ENCODE data around the gene PPP1R9A.

The PPP1R9A gene

DNA sequence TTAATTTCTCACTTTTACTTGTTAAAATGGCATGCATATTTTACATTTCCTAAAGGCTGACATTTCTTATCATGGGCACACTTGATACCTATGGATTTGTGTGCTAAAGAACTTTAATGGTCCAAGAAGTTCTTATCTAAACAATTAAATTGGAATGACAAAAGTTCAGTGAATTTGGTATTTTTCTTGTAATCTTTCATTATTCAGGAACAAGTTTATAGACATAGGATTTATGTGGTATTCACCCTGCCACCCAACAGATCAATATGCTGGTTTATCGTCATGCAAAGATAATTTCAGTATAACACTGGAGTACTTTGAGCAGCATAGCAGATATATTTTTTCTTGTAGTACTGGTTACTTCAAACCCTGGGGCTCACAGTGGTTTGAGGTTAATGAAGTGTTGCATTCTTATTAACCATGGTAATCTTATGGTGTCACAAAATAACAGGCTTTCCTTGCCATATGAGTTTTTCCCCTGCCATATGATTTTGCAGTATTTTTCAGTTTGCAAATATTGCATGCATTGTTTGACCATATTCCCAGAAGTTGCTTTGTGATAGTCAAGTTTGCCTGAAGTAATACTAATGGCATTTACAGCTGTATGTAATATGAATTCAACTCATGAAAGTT is 148.8 kb downstream of the PPP1R9A start:
- TF ChIP-seq CTCF (conservative IDR thresholded peaks at IDR 0.05) (no peak), ZFX (IDR thresholded peaks at IDR 0.05) (no peak)
- no peak overlapping the region for H3K27ac ChIP-seq

DNA sequence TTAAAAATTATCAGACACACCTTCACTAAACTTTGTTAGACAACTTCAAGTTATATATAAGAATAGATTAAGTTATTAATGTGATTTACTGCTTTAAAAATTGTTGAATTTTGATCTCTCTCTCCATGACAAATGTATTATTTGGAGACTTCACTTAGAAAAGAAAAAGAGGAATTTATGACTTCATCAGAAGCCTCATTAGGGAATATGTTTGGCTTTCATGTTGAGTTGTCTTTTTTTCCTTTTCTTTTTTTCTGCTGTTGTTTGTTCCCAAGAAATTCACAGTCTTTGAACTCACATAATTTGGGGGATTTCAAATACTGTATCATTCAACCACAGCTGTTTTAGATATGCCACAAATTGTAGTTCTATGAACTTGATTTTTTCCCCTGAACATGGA is 149.5 kb downstream of the PPP1R9A start:
- no peak overlapping the region for H3K27ac ChIP-seq
- TF ChIP-seq ZFX (IDR thresholded peaks at IDR 0.05) = no peak
- TF ChIP-seq CTCF (conservative IDR thresholded peaks at IDR 0.05) = no peak

DNA sequence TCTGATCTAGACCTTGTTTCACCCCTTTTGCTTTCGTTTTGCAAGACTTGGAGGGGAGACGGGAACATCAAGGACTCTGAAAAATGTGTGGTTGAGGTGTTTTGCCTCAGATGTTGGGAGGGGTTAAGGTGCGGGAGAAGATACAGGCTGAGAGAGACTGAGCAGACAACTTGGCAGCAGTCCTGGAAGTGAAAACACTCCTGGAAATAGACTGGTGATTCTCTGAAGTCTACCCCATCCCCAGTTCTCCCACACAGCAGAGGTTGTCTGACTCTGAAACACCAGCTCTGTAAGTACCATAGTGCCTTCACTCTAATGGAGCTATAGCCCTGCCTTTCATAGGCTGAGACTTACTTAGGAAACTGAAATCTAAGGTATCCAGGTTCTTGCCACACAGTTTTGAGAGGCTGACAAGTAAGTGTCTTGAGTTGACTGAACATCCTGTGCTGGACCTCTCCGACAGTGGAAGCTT is 152.5 kb downstream of the PPP1R9A start:
- TF ChIP-seq CTCF (conservative IDR thresholded peaks at IDR 0.05) (no peak), ZFX (IDR thresholded peaks at IDR 0.05) (no peak)
- H3K27ac ChIP-seq = no peak overlapping the region

- no peak overlapping the region for H3K27ac ChIP-seq
Measured at GRCh38 chr7:95062901-95063300, 155.5 kb downstream of the PPP1R9A start.

GRCh38 chr7:95066737-95067530 is 159.5 kb downstream of the PPP1R9A start:
- no peak overlapping the region for H3K27ac ChIP-seq
- TF ChIP-seq ZFX (IDR thresholded peaks at IDR 0.05) (no peak), CTCF (conservative IDR thresholded peaks at IDR 0.05) (no peak)

More at GRCh38 chr7:95062901-95063300, 155.5 kb downstream of the PPP1R9A start:
- TF ChIP-seq ZFX (IDR thresholded peaks at IDR 0.05) (no peak), CTCF (conservative IDR thresholded peaks at IDR 0.05) (no peak)

GRCh38 chr7:95088536-95089215 is 181.3 kb downstream of the PPP1R9A start:
- TF ChIP-seq CTCF (conservative IDR thresholded peaks at IDR 0.05) (no peak), ZFX (IDR thresholded peaks at IDR 0.05) (no peak)
- H3K27ac ChIP-seq = no peak overlapping the region
